Activated gamma-delta T cell treated with Interleukin-2 at 50 U/mL for 16 hours (primary cell): ENCODE measurements around the gene RAB29.
A peak's percentile ranks its signal among the peaks of the same experiment; 100 is the strongest.

ENCODE experiments used
- DNase-seq: peaks from one replicate; pipeline ENCODE4 v3.0.0-alpha.2; 2020

The RAB29 gene

DNA sequence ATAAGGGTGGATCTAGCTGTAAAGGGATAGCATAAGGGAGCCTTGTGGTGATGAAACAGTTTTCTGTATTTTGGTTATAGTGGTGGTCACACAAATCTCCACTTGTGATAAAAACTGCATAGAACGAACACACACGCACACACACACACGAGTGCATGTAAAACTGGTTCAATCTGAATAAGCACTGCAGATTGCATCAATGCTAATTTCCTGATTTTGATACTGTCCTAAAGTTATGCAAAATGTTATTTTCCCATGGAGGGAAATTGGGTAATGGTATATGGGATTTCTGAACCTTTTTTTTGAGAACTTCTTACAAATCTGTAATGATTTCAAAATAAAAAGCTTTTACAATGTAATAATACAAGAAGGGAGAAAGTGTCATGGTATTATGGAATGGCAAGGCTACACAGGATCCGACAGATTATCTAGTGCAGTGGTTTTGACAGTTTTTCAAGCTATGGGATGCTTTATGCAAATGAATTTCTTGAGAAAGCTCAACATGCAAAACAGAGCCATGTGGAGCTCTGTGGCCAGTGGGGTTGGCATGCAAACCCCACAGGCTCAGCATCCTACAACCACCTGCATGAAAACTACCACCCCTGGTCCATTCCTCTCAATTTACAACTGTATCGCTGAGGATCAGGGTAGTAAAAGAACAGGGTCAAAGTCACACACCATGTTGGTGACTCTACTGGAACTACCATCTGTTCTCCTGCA lies 18.9 kb upstream of the RAB29 start:
- DNase-seq, result no peak

DNA sequence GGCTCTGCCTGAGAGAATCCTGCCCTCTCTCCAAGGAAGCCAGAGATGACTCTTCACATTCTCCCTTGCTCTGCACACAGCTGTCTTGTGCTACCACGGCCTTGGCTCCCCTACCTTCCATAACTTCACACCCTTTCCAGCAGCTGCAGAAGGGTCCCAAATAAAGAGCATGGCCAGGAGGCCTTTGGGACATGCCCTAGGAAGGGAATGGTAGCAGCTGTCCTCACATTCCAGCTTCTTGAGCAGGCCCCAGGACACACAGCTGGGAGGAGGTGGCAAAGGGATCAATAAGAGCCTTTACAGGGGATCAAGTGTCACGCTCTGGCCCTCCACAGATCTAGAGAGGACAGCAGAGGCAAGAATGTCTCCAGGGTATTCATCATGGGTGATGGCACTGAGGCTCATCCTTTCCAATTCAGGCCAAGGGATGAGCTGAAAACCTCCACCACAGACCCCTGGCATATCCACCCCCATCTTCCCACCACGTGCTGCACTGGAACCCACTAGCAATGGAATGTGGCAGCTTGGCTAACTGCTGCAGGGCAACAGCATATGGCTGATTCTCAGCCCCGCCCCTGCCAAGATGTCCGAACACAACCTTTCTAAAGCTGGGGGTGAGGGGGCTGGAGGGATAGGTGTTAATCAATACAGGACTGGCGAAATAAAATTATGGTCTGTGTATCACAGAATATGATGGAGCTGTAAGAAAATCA lies 17.8 kb upstream of the RAB29 start:
- DNase-seq, result no peak

DNA sequence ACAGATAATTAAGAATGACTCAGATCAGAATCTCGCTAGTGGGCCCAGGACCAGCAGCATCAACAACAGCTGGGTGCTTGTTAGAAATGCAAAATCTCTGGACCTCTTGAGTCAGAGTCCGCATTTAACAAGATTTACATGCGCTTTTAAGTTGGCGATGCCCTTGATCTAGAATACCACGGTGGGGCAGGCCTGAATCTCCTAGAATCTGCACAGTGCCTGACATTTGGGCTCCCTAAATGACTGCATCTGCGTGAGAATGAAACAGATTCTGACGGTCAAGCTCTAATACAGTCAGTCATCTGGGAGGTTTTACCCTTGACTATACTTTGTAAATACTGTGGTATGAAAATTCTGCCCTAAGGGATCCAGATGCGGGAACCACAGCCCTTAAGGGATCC lies 17.2 kb upstream of the RAB29 start:
- DNase-seq, result no peak

DNA sequence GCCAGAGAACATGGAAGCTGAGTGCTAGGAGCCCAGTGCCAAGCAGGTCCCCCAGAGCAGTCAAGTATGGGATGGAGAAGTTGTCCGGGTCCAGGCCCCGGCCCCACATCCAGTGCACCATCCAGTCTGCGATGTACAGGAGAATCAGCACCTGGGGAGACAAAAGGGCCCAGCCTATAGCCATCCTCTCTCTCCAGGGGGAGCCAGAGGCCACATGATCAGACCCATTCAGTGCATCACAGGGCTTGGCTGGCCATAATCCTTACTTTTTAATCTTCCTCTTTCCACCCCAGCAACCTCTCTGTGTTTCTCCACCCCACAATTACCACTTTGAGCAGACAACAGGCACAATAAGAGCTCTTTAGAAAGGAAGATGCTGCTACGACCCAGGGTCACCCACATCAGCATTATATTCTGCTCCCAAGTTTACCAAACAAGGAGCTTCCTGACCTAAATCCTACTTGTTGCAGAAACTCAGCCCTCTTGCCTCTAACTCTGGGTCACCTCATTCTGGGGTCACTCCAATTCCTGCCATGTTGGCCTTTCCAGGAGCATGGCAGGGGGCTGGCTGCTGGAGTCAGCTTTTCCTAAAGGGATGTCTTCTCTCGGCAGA lies 16.4 kb upstream of the RAB29 start:
- peak; percentile 60 for DNase-seq

DNA sequence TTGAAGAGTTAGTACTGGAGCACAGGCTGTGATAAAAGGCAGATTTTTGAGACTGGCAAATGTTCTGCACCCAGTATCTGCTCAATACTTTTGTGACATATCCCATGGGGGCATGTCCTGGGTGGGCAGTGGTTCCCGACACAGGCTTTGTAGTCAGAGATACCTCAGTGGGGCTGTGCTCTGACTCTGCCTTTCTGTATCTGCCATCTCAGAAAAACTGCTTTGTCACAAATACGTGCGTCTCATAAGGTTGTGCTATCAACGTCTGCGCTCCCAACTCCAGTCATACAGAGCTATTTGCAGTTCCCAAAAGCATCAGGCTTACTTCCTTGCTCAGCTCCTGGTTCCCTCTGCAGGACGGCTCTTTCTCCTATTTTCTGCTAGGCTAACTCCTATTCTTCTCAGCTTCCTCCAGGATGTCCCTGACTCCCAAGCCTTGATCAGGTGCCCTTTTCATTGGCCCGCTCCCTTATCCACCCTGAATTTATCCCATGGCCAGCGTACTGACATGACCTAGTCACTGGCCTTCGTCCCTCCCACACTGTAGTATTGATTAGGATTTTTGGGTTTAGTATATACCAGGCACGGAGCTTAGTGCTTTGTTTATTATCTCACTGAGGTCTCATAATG lies 12.1 kb upstream of the RAB29 start:
- no peak for DNase-seq

DNA sequence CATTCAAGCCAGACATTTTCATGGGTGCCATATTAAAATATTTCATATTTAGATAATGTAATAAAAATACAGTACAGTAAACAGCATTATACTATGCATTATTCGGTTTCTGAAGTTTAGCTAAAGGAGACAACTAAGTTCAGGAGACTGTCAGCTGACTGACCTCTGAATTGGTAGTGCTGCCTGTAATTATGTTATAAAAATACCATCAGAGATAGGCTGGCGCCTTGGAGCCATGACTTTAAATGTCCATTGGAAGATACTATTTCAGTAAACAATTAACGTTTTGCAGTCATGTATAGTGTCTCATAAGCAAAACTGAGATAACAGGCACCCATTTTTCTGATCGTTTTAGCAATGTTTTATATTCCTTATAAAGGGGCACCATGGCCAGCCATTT lies 11.3 kb upstream of the RAB29 start:
- DNase-seq, result no peak

DNA sequence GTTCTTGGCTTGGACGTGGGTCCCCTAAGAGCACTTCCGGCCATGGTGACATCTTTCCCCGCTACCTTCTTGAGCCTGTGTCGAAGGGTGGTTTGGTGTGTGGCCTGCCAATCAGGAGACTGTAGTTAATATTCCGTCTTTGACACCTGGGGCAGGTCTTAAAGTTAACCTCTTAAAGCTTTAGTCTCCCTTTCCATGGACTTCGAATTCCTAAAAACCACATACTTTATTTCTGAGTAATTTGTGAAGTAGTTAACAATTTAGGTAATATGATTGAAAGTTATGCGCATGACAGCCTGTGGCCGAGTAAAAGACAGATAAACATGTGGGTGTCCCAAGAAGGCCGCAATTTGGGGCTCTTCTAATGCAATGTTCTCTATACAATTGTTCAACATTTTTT lies 10.2 kb upstream of the RAB29 start:
- DNase-seq, result no peak

DNA sequence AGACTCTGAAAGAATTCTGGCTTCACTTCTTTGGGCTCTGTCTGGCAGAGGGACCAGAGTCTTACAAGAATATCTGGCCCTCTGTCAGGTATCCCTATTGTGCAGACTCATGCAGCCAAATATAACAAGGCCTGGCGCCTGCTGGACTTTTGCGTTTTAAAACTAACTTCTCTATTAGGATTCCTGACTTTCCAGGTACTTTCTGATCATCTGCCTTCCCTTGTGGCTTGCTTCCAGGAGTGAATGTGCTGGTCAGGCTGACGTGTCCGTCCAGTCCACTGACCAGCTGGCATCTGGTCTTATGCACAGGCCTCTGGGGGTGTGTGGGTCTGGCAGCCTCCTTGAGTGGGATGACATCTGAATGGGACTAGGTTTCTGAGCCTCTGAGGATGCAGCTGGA lies 8.6 kb upstream of the RAB29 start:
- no peak for DNase-seq

DNA sequence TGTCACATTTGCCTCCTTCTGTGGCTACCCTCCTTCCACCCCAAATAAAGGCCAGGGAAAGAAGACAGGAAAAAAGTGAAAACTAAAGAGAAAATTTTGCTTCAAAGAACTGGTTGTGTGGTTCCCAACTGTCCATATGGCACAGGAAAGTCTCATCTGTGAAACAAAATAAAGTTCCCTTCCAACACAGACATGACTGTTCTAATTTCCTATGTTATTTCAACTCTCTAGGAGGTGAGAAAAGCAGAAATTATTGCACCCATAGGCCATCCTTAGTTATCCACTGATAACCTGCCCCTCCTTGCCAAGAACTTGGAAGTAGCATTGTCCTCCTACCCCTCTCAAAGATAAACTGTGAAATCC lies 8.1 kb upstream of the RAB29 start:
- DNase-seq, result no peak

DNA sequence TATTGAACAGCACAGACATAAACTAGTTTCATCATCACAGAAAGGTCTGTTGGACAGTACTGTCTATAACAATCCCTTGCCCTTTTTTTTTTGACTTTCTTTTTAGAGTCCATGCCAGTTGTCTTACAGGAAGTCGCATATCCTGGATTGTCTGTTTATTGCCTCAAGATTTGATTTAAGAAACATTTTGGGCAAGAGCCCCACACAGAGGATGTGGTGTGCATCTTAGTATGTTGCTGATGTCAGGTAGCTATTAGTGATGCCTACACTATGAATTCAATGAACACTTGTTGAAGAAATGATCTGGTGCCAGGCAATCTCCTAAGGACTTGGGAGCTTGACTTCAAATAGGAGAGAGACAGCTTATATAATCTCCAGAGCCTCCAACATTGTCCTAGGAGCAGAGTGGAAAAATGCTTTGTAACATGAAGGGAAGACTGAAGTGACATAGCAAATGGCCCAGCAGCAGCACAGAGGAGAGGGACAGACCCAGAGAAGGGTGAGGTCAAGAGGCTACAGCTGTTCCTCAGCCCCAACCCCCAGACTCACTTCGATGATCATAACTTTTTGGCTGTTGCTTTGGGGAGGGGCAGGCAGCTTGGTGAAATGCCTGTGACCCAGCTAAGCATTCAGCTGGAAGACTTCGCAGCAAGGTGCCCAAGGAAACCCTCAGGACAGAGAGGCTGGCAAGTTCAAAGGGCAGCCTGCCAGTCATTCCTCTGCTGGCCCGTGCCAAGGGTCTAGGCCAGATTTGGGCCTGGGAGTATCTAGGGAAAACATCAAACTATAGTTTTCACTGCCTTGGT lies 7.5 kb upstream of the RAB29 start:
- DNase-seq, result no peak

DNA sequence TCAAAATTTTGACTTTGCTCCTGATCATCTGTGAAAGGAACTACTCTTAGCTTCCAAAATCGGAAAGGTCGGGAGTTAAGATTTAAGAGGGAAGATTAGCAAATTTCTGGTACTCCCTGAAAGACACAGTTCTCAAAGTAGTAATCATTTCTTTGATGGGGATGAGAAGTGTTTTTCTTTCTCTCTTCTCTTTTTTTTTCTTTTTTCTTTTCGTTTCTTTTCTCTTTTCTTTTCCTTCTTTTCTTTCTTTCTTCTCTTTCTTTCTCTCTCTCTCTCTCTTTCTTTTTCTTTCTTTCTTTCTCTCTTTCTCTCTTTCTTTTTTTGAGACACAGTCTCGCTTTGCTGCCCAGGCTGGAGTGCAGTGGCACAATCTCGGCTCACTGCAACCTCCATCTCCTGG lies 5.1 kb upstream of the RAB29 start:
- DNase-seq, result no peak

DNA sequence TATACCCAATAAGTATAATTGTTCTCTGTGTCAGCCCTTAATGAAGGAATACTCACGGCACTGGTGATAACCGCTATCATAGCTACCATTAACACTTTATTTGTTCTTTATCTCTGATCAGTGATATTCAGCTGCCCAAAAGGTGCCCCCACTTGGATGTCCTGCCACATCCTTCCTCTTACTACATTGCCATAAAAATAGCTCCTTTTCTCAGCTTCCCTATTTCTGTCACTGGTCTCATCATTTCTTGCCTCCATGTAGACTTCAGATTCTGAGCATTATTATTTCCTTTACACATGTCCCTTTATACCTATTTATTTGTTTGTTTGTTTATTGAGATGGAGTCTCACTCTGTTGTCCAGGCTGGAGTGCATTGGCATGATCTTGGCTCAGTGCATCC lies 2.7 kb upstream of the RAB29 start:
- no peak for DNase-seq

DNA sequence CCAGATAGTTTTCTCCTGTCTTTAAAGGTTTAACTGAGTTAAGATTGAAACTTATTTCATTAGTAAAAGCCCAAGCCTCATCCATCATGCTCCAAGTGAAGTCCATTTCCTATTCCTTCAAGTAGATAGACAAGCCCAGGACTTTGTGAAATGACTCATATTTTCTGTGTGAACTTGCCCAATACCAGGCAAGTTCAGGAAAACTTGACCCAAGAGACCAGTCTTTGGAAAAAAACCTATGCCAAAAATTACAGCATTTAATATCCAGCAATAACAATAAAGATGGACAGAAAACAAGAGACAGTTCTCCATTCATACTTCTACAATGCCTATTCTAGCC lies 405 bp upstream of the RAB29 start:
- DNase-seq, result no peak

DNA sequence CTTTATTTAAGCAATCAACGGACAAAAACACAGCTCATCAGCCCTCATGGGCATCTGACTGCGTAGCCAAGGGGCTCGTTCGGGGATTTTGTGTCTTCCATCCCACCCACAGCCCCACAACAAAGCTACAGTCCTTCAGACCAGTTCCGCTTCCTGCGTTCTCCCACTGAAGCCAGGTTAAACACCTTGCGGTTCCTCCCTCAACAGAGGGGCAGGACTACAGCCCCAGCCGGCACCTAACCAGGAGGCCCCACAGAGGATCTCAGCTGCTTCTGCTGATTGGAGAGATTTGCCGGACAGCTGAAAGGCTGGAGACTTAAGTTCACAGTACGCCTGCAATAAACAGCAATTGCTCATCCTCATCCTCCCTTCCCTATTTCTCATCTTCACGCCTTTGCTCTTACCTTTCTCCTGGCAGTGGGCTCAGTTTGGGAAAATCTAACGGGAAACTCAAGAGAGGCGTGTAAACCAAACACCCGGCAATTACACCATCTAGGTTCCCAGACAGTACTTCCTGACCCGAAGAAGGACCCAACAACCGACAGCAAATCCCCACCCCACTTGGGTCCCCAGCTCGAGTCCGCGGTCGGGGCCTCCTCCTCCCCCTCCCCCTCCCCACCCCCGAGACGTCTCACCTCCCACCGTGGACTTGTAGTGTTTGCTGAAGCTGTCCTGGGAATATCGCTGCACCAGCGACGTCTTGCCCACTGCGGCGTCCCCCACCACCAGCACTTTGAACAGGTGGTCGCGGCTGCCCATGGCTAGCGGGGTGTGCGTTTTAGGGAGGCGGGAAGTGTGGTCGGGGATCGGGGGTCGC lies 876 bp downstream of the RAB29 start:
- peak; percentile 53 for DNase-seq

DNA sequence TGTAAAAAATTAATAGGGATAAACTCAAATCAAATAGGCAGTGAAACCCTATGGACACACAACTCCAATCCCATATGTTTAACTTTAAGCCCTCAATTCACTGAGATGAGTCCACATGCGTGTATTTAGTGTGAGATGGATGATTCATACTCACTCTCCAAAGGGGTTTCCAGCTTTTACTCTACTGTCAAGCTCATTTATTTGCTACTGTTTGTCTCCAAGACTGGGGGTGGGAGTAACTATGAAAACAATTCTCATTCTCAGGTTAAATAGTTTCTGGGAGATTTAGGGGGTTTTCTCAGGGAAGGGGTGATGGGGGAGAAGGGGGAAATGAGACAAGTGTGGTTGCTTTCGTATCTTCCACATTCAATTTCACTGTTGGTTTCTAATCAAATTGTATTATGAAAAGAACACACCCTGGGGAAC lies 2.7 kb downstream of the RAB29 start:
- no peak for DNase-seq

DNA sequence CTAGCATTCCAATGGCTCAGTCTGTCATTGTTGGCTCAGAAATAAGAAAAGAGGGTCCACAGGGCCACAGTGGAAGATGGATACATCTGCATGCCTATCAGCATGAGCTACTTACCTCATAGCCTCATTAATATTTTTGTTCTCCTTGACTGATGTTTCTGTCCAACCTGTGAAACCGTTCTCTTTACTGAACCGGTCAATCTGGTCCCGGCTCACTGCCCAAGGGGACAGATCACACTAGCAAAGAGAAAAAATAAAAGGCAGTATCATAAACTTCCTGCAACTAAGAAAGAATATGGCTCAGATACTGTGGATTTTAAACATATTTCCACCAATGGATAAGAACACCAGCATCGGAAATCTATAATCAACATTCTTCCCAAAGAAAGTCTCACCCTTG lies 4.7 kb downstream of the RAB29 start:
- no peak for DNase-seq

DNA sequence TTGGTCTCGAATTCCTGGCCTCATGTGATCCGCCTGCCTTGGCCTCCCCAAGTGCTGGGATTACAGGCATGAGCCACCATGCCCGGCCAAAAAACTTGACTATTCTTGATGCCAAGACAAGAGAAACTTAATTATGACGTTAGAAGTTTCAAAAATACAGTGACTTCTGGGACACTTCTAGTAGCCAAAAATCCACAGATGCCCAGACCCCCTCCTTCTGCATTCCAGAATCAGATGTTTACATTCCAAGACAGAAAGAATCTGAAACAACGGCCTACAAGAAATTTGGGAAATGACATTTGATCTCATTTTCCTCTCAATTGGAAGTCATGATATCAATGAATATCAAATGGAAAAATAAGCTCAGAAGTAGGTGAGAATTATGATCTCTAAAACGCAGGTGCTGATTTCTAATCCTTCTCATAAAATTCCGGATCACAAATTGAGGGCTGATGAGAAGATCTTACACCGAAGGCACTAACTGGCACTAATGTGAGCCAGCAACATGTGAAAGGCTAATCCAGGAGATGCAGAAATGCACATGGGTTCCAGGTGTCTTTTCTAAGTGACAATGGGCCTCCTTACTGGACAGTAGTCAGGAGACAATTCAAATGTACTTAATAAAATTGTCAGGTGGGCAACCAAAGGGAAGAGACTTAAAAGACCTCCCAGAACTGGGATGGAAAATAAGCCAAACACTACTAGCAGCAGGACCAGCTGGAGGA lies 5.5 kb downstream of the RAB29 start:
- no peak for DNase-seq

DNA sequence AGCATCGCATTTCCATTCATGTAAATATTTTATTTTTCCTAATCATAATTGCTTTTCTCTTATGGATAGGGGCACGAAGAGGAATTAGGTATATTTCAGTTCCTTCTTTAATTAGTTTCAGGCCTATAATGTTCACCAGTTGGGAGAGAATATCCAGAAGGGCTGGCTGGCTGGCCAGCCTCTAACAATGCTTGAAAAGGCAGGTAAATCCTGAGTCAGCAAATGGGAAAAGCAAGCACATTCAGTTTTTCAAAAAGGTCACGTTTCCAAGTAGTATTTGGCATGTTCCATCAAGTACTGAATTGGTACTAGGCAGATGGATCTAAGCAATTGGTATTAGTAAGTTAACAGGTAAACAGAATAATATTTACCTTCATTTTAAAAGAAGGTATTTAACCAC lies 8.0 kb downstream of the RAB29 start:
- DNase-seq, result no peak

DNA sequence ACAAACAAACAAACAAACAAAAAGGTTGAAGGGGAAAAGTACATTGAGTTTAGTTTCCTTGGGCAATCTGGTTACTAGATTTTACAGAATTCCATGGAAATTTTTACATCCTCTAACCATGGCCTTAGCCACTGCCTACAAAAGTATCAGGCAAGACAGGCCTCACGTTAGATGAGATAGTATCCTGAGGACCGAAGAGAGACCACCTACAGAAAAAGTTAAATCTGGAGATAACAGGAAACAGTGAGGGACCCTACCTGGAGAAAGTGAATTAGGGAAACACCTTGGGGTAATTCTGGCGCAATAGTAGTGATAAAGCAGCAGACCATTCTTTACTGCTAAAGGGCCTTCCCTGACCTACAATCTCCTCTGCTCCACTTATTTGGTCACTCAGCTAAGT lies 8.7 kb downstream of the RAB29 start:
- DNase-seq, result no peak

DNA sequence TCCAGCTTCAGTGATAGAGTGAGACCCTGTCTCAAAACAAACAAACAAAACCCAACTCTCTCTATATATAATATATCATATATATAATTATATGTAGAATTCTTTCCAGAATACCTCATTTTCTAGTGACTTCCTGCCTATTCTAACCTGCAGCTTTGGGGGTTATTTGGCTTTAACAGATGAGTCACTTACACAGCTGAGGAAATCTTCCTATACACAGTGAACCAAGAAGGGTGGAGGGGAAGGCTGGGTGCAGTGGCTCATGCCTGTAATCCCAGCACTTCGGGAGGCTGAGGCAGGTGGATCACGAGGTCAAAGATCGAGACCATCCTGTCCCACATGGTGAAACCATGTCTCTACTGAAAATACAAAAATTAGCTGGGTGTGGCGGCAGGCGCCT lies 9.2 kb downstream of the RAB29 start:
- no peak for DNase-seq

DNA sequence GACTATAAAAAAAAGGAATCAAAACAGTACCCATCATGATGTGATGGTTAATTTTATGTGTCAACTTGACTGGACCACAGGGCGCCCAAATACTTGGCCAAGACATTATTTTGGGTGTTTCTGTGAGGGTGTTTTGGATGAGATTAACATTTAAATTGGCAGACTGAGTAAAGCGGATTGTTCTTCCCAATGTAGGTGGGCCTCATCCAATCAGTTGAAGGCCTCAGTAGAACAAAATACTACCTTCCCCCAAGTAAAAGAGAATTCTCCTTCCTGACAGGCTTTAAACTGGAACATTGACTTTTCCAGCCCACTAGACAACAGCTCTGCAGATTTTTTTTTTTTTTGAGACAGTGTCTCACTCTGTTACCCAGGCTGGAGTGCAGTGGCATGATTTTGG lies 10.7 kb downstream of the RAB29 start:
- no peak for DNase-seq

DNA sequence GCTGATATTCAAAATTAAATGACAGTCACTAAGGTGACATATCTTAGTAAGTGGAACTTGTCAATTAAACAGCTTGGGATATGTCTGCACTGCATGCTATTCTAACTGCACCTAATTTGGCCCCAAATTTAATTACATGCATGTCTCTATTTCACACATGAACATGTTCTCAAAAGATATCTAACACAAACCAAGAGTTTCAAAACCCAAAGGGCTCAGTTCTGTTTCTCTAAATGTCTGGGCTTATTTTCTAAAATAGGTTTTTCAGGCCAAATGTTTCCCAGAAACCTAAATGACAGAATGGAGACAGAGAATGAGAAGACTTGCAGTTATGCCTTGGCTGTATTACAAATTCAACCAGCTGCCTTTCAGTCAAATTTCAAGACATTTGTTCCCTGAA lies 11.3 kb downstream of the RAB29 start:
- DNase-seq, result no peak
